Midbrain (tissue), 1 donor: ENCODE data around the gene BTBD10.

Experiments
- DNase-seq: peaks from one replicate; lab custom pipeline; 2025; lab: John Stamatoyannopoulos, UW

Gene BTBD10

DNA sequence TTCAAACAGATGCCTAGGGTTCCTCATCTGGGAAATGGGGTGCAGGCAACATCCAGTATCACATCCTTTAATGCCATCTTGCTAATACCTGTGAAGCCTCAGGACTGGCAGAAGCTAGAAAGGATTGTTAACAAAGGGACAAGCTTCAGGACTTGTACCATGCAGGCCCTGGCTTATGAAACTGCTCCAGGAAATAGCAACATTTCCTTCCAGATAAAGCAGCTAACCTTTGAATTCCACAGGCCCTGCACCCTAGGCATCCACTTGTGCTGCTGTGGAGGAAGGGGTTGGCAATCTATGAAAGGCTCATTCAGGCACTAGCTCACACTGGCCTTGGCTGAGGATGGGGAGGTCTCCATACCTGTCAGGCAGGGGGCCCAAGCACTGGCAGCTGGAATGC is 87.2 kb downstream of the BTBD10 start:
- DNase-seq = no peak

DNA sequence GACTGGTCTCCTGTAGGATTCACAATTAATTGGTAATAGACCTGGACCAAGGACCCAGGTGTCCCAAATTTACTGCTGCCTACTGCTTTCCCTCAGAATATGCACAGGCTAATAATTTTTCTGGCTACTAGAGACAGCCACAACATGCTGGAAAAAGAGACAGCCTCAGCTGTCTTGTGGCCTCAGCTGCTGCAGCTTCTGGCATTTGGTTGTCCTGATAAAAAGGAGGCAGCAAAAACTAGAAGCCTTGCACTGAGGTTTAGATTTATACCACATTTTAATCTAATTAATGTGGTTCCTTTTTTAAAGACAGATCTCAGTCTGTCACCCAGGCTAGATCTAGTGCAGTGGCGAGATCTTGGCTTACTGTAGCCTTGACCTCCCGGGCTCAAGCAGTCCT is 89.8 kb downstream of the BTBD10 start:
- DNase-seq = no peak

DNA sequence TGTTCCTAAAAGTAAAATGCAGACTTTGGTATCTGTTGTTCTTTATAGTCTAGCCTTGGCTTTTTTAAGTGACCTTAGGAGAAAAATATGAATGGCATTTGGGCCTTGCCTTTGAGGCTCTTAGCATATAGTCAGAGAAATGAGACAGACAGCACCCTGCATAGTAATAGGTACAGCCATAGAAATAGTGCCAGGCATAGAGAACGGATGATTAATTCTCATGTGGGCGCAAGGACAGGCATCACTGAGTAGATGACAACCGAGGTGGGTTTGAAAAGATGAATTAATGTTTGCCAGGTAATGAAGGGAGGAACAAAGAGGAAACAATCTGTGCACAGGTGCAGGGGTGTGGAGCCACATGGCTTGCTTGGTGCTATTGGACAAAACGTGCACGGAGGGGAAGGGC is 95.0 kb downstream of the BTBD10 start:
- DNase-seq = no peak

DNA sequence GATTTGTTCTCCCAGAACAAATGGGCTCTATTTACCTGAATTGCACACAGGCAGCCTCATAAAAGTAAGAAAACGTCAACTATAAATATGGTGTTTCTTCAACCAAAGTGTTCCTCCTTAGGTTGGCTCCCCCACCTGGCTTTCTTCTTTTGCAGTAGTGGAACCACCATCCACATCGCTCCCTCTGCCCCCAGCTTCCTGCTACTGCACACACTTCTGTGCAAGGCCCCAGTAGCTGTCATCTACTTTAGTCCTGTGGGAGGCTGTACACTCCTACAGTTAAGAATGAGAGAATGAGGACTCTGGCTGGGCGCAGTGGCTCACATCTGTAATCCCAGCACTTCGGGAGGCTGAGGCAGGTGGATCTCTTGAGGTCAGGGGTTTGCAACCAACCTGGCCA is 95.9 kb downstream of the BTBD10 start:
- DNase-seq = no peak

DNA sequence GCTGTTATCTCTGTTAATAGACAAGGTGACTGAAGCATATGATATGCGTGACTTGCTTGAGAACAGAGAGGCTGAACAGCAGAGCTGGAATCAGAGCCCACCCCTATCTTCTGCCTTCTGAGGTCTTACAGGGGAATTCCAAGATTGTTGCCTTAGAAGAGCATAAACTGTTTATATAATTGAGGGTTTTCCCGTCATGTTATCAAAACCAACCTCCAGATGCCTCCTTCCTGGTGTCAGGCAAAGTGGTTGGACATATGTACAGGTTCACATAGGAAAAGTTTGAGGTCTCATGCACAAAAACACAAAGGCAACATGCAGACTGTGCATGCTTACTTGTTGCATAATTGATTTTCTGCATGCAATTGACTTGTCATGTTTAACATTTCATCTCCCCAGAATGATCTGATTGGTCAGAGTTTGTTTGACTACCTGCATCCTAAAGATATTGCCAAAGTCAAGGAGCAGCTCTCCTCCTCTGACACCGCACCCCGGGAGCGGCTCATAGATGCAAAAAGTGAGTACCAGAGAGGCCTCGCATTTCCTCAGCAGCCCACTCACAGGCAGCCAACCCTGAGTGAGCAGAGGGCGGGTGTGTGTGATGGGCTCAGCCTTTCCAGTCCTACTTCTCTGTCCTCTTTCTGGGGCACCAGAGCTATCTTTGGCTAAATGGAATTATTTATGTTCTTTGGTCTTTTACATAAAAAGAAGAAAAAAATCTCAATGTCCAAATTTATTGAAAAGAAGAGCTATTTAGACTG is 96.6 kb downstream of the BTBD10 start:
- DNase-seq = no peak

DNA sequence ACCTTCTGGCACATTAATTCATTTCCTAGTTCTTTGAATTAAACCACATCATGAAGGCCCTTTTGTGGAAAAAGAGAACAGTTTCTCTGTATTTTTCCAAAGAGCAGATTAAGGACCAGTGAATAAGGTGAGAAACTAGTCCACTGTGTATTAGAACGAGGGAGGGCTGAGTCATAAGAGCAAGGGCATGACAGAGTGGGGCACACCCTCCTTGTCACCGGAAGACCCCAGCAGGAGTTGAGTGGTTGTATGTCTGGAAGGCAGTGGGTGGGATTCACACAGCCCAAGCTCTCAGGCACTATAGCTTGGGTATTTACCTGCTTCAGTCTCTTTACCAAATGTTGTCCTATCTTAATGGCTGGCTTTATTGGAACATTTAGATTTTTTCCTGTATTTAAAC is 98.6 kb downstream of the BTBD10 start:
- no peak for DNase-seq

DNA sequence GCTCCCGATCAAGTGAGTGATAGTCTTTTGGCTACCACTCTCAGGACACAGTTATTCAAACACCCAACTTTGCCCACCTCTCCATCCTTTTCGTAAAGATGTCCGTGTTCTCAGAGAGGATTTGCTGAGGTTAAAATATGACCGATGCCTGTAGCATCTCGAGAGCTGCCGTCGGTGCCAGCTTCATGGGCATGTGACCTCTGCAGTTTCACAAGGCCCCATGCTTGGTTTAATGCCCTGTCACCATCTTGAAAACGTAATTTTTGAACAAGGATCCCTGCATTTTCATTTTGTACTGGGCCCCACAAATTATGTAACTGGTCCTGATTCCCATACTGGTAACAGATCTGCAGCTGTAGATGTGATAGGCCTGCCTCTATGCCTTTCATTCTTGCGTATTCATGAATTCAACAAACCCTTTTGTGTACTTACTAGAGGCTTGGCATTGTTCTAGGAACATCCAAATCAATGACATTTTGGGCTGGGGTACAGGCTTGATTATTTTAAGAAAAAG is 100.4 kb downstream of the BTBD10 start:
- peak; percentile 32 for DNase-seq

DNA sequence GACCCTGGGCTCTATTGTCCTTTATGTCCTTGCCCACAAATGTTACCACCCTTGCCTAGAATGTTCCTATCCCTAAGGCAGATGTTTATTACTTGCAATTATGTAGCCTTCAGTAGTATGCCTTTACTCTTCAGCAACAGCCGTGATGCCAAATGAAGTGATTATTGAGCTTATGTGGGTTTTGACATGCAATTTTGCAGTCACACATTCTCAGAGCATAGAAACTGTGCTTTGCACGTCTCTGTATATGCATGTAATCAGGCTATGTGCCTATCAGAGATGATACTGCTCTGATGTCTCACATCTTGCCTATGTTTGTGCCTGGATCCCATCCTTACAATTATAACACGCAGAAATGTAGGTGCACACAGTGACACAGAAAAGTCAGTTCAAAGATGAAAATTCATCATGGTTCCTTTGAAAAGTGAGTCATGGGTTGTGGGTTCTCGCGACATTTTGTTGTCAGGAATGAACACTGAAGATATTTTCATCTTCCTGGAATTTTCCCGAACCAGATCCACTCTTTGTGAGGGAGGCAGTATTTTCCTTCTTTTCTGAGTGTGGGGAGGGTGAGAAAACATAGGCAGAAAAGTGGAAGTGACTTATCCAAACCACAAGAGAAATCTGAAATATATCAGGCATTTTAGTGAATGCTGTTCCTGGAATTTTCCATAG is 104.3 kb downstream of the BTBD10 start:
- no peak for DNase-seq

DNA sequence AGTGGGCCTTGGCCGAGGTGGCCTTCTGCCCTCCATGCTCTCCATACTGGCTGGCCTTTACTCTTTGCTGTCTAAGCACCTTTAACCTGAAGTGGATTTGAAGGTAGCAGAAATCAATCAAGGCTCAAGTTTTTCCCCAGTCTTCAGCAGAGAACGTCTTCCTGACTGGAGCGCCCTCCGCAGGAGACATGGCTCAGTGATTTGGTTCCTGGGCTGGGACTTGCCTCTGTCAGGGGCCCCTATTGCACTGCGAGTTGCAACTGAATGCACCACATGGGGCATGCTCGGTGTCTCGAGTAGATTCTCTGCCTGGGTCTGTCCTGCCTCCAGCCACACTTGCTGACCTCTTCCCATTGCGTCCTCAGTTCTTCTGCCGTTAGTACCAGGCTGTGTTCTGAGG is 105.8 kb downstream of the BTBD10 start:
- no peak for DNase-seq

DNA sequence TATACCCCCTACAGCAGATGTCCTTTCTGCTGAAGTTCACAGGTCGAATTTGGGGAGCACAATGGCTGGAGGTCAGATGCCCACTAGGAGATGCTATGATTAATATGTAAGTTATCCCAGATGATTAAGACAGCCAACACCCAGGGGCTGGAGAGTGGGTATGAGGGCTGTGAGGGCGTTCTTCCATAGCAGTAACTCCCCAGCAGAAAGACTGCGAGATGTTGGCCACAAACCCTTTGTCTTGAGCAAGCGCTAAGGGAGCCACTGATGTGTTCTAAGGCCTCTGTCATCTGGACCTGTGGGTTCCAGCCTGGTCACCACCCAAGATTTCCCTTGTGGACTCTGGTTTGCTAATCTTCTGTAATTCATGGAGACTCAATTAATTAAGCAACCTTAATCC is 107.8 kb downstream of the BTBD10 start:
- no peak for DNase-seq

DNA sequence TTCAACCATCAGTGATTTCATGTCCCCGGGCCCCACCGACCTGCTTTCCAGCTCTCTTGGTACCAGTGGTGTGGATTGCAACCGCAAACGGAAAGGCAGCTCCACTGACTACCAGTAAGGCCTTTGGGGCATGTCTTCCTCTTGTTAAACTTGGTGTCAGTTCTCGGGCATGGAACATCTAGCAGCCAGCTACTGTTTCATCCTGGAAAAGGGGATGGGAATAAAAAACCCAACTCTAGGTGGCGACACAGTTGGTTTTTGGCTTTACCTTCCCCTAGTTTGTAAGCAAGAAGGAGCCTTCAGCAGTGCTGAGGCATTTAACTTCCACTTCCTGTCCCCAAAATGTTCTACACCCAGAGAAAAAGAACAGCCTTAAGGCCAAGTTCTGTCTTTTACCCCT is 108.7 kb downstream of the BTBD10 start:
- DNase-seq = no peak

DNA sequence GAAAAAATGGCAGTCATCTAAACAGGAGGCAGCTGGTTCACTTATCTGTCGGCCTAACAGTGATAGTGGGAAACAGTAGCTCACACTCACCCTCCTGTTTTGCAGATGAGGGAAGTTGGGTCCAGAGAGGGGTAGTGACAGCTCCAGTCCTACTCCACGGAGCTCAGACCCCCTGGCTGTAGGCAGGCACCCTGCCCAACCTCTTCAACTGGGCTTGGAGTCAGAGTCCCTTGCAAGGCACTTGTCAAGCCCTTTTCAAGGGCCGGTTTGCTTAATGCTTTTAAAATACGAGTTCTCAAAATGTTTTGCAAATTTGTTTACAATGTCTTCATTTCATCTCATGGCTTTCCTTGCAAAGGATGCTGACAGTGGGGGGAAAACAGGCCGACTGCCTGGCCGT is 110.3 kb downstream of the BTBD10 start:
- no peak for DNase-seq

DNA sequence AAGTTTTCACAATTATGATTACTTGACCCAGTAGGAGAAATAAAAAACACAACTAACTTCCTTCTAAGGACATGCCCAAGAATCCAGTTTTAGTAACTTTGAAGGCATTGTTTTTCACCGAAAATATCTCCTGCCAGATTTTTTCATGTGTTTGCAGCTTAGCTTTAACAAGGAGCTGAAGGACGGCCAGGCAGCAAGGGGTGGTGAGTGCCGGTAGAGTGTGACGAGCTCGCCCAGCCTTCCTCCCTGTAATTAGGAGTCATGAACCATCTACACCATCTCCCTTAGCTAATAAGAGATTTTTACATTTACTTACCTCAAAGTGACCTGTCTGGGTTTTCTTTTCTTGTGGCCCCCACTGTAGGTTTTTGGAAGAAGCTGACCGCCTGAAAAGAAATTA is 113.4 kb downstream of the BTBD10 start:
- no peak for DNase-seq

DNA sequence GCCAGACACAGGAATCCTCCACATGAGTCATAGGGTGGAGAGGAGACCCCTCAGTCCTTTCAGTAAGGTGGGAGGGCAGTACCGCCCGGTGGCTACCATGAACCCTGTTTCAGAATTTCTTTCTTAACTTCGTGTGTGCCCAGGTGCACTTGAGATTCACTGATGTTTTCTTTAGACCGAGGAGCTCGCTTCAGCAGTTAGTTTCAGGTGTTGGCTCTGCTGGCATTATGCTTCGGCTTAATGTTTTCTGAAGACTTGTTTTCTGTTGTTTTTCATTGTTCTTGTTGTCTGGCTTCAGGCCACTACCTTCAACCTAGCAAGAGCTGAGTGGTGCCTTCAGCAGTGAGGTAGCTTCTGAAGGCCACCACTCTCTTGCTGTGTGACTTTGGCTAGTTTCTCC is 114.0 kb downstream of the BTBD10 start:
- no peak for DNase-seq

DNA sequence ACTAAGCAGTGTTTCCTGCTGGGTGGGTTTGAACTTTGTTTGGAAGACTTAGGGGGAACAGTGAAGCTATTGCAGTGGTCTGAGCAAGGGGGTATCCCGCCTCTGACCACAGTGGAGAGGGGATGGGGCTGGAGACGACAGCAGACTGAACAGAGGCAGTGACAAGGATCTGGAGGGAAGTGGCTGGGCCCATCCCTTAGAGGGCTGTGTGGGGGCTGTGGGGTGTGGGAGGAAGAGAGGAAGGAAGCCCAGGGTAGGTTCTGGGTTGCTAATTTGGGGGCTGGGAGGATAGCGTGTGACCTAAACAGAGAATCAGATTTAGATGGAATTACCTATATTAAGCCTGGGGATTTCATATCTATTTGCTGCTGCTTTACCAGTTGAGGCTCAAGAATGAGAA is 114.7 kb downstream of the BTBD10 start:
- no peak for DNase-seq

DNA sequence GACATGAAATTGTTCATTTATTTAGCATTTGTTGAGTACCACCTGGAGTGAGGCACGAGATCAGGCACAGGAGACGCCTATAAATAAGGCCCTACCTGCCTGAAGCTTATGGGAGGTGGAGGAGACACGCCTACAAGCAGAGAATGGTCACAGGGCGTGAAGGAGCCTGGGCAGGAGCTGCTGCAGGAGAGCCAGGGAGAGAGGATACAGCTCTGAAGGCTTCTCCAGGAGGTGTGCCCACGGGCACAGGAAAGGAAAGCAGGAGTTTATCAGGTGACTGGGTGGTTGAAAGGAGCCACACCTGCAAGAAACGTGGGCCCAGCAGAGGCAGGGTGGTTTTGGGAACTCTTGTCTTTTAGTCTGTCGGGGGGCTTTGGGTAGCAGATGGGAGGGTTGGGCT is 115.1 kb downstream of the BTBD10 start:
- no peak for DNase-seq

DNA sequence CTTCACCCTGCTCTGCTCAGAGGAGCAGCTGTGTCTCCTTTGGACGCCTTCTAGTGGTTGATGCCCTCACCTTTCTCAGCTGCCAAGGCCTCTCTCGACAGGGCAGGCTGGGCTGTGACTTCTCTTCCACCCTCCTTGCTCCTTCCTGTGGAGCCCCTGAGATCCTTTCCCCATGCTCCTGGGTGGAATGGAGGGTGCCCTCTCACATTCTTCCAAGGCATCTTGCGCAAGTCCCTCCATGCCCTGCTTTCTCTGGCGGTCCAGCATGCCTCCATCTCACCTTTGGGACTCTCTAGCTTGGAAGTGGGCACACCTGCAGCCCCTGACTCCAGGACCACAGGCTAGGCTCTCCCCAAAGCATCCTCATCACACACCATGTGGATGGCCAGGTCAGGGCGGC is 116.6 kb downstream of the BTBD10 start:
- no peak for DNase-seq

DNA sequence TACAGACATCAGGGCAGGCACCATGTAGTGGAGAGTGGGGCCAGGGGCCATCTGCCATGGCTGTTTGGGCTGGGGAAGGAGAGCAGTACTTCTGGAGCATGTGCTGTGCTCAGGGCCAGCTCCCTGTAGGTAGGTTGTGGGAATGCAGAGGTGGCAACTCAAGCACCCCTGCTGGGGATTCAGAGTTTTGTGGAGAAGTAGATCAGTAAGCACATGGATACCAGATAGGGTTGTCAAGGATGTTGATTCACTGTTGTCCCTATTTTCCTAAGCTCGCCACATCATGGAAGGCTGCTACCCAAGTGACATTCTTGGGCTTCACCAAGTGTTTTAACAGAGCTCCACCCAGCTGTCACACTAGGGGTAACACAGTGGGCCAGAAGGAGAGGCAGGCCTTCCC is 118.2 kb downstream of the BTBD10 start:
- DNase-seq = no peak

DNA sequence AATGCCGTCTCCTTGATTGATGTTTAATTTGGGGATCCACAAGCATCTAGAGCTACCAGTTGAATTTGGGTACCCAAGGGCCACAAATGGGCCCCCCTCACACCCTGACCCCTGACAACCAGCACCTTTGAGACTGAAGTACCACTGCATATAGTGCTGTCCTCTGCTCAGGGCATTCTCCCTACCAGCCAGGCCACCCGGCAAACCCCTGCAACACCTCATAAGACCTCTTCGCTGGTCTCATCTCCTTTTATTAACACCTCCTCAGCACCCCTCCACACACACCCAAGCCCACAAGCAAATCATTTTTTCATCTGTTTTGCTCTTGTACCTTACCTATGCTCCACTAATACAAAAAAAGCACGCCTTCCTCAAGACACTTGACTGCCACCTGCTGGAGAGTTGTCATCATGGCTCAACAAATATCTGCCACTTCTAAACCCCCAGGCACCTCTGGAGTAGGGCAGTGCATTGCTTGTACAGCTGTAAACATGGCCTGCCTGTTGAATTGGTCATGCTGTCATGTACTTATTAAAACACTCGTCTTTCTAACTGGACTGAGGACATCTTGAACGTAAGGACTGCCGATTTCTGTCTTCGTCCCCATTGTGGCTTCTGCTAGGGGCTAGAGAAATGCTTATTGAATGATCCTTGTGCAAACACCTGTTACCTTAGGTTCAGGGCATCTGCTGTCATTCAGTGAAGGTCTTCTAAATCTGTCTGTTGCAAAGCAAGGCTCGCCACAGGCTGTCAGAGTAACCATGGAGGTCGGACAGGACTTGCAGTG is 118.9 kb downstream of the BTBD10 start:
- DNase-seq = peak; percentile 65

DNA sequence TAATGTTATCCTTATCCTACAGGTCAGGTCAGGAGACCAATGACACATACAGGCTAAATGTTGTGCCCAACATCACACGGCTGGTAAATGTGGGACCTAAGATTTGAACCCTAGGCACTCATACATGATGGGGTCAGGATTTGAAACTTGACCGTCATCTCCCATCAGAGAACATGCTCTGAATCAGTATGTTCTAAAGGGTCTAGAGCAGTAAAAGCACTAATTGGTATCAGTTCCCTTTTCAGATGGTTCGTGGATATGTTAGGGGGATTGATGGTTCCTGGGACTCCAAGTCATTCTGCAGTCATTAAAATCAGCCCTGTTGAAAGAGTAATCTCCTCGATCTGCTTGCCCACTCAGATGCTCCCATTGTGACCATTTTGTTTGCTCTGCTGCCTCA is 120.0 kb downstream of the BTBD10 start:
- no peak for DNase-seq

DNA sequence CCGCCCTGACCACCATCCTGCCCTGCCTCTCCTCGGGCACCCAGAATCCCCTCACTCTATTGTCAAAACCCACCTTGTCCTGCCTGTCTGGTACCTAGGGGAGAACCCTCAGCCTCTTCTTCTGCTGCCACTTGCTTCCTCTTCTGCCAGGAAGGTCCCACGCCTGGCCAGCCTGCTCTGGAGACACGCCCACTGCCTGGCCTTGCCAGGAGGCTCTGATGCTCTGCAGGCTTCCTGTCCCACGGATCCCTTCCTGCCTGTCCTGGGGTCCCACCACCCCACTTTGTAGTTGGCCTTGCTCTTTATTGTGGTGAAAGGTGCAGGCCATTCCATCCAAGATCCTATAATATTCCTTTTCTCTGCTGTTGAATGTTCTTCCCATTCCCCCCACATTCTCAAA is 122.0 kb downstream of the BTBD10 start:
- no peak for DNase-seq

DNA sequence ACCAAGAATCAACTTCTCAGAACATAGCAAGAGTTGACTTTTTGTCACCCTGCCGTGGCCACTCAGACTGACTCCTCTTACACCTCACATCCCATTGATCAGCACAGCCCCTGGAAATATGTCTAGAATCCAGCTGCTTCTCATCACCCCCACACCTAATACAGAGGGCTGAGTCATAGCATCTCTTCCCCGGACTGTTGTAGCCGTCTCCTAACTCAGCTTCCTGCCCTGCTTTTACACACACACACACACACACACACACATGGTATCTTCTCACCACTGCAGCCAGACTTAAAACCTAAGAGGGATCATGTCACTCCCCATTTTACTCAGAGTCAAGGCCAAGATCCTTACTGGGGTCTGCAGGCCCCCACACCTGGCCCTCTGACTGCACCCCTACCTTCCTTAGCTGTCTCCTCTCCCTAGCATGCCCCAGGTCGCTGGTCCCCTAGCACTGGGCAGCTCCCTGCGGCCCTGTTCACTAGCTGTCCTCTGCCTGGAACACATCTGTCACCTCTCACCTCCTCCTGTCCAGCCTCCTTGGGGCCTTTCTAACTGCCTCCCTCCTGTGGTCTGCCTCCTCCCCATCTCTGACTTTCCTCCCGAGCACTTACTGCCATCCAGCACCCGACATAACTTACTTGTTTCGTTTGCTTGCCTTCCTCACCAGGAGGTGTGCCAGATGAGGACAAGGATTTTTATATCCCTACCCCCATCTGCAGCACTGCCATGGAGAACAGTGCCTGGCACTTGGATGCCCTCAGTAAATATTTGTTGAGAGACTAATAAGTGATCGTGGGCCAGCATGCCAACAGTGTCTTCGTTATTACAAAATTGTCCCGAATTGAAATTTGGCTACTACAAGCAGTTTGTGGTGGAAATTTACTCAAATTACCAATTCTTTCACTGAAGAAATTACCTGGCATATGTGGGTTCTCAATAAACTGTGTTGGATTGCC is 123.5 kb downstream of the BTBD10 start:
- no peak for DNase-seq
